Measurements from ENCODE around the gene MBL2. TPM values are rescaled to one million over a fixed set of nuclear protein-coding genes. Genes with fewer than 3 reads are reported as not detected.

The MBL2 gene
- polyA plus RNA-seq, 1 of the 3 experiments (the other 2 are of a cell fraction) = not detected

- no peaks in the 10 kb centered on the region for H3K9me2 ChIP-seq
- CTCF ChIA-PET = interaction anchor here (0.5 to 2.6 kb wide), 33 partner anchors 10 to 1004 kb away, joined by 3 to 34 read pairs (median 3); partner anchors contain the start of gene DKK1
- H3K36me3 ChIP-seq (replicated peaks in 1 of 2; ENCODE audit: control insufficient read depth in 1 of 2, insufficient read depth in 2 of 2, low read length in 1 of 2) = no peaks in the 10 kb centered on the region
- H2AFZ ChIP-seq (ENCODE audit: low read depth) = peak overlapping the region; percentile 61; the same call in 1 of the 2 replicates
- peak overlapping the region in 1 of 2 experiments; percentile 62; a peak in 1 of 4 replicates for H3K27ac ChIP-seq (ENCODE audit: low read depth in 2 of 2, low read length in 1 of 2)
- no peak overlapping the region for H3K4me2 ChIP-seq
- TF ChIP-seq RAD21 (IDR thresholded peaks at IDR 0.05; ENCODE audit: low read length) = peak; percentile 86
- no peak for TF ChIP-seq CHD2 (IDR thresholded peaks at IDR 0.05; ENCODE audit: low read length, partially characterized antibody)
- no peak for TF ChIP-seq RFX5 (IDR thresholded peaks at IDR 0.05; ENCODE audit: low read length)
- no peak for TF ChIP-seq ELF1 (IDR thresholded peaks at IDR 0.05)
- peak; percentile 78 for TF ChIP-seq SMC3 (IDR thresholded peaks at IDR 0.05; ENCODE audit: low read depth, low read length)
- no peak for TF ChIP-seq MXI1 (IDR thresholded peaks at IDR 0.05; ENCODE audit: low read depth, low read length)
- peak; percentile 77 for TF ChIP-seq CTCF (IDR thresholded peaks at IDR 0.05)
- H3K79me2 ChIP-seq (ENCODE audit: insufficient read depth) = no peaks in the 10 kb centered on the region
- POLR2A ChIA-PET = no interaction called here
- H3K4me1 ChIP-seq (ENCODE audit: control insufficient read depth in 1 of 2, insufficient read depth in 2 of 2, low read depth in 1 of 2, low read length in 1 of 2) = no peaks in the 10 kb centered on the region; a peak in 2 of 4 replicates
- H3K9me3 ChIP-seq = no peaks in the 10 kb centered on the region
- H3F3A ChIP-seq (replicated peaks; ENCODE audit: insufficient read depth) = peaks cover 6% of the 10 kb centered on the region
- no peaks in the 10 kb centered on the region for H3K27me3 ChIP-seq (ENCODE audit: insufficient read depth)
- H4K20me1 ChIP-seq (ENCODE audit: insufficient read depth) = no peaks in the 10 kb centered on the region
- no peak overlapping the region for H3K9ac ChIP-seq
- H3K4me3 ChIP-seq (ENCODE audit: low read depth in 2 of 2, low read length in 1 of 2) = no peak overlapping the region; a peak in 1 of 4 replicates
- WGBS (ENCODE audit: low lambda C conversion rate) = 36% methylated on average over 9 of the region's 9 CpGs
- peak; percentile 56 for DNase-seq
These were observed 43.1 kb downstream of the MBL2 start for GRCh38 chr10:52729271-52730104.

GRCh38 chr10:52720018-52720417 is 52.6 kb downstream of the MBL2 start:
- Histone ChIP-seq H3K4me3 (ENCODE audit: low read depth in 2 of 2, low read length in 1 of 2) (no peak overlapping the region), H2AFZ (ENCODE audit: low read depth) (no peak overlapping the region), H3K27ac (ENCODE audit: low read depth in 2 of 2, low read length in 1 of 2) (no peak overlapping the region), H3K9me3 (peaks cover 4% of the 10 kb centered on the region; the same call in 1 of the 2 replicates), H4K20me1 (ENCODE audit: insufficient read depth) (no peaks in the 10 kb centered on the region), H3K9ac (no peak overlapping the region), H3K4me2 (no peak overlapping the region), H3F3A (replicated peaks; ENCODE audit: insufficient read depth) (no peaks in the 10 kb centered on the region), H3K9me2 (no peaks in the 10 kb centered on the region), H3K79me2 (ENCODE audit: insufficient read depth) (no peaks in the 10 kb centered on the region), H3K36me3 (replicated peaks in 1 of 2; ENCODE audit: control insufficient read depth in 1 of 2, insufficient read depth in 2 of 2, low read length in 1 of 2) (no peaks in the 10 kb centered on the region), H3K4me1 (ENCODE audit: control insufficient read depth in 1 of 2, insufficient read depth in 2 of 2, low read depth in 1 of 2, low read length in 1 of 2) (no peaks in the 10 kb centered on the region), H3K27me3 (ENCODE audit: insufficient read depth) (no peaks in the 10 kb centered on the region)
- ChIA-PET CTCF (interaction anchor here (0.8 to 2.7 kb wide), 4 partner anchors 9 to 411 kb away, joined by 3 to 14 read pairs (median 6); no protein-coding TSS in a partner anchor), POLR2A (no interaction called here)
- 90% methylated on average over 4 of the region's 4 CpGs for WGBS (ENCODE audit: low lambda C conversion rate)
- DNase-seq = no peak
- peak; percentile 13; the same call in 1 of the 2 replicates for TF ChIP-seq PBX3 (IDR thresholded peaks at IDR 0.05)
- TF ChIP-seq NRF1 (IDR thresholded peaks at IDR 0.05; ENCODE audit: low read depth, low read length) = no peak
- no peak for TF ChIP-seq SMC3 (IDR thresholded peaks at IDR 0.05; ENCODE audit: low read depth, low read length)

Measured in SK-N-SH (cell line).